HCT116 (cell line): ENCODE measurements around the gene CASKIN2. TPM values are rescaled to one million over a fixed set of nuclear protein-coding genes. Genes with fewer than 3 reads are reported as not detected.

Experiments
- ATAC-seq: fragments of 200-7000 bp; cut with Tn5 transposase; 2 replicates; pipeline ENCODE4 v1.9.1; 2020; ENCODE audit warnings: mild to moderate bottlenecking, moderate library complexity
- BruUV-seq: library from RNA; stranded (reverse); fragments of 400-500 nt; replicated peaks from 2 replicates; lab custom pipeline; 2021; lab: Mats Ljungman, UMichigan
- CTCF ChIA-PET: fragments of 300-600 bp; sonication (Branson Sonifier 250); formaldehyde crosslinking; loops from one replicate; lab custom pipeline; 2021; ENCODE audit warnings: antibody characterized with exemption; lab: Charles Lee
- POLR2A ChIA-PET: fragments of 300-600, 350-600 bp; sonication (Branson Sonifier 250); formaldehyde crosslinking; loops from one replicate; lab custom pipeline; 2021; ENCODE audit warnings: antibody characterized with exemption; lab: Charles Lee
- RAD21 ChIA-PET, 2 experiments: fragments of 300-600 bp; sonication (Branson Sonifier 250); formaldehyde crosslinking; loops; one replicate each; lab custom pipeline; 2023; ENCODE audit warnings: low total read pairs in 2 of 2; ENCODE audit not compliant: uncharacterized antibody in 2 of 2, unreplicated experiment in 2 of 2, low non-redundant PET in 1 of 2; lab: Charles Lee
- DNase-seq: peaks from one replicate; pipeline ENCODE4 v3.0.0-alpha.2; 2010; ENCODE audit warnings: low read depth, low spot score
- H2AFZ ChIP-seq: fragments of 200-600 bp; shearing (Covaris generic), sonication (generic); 2 replicates; pipeline ENCODE4 v1.6.1; 2017; ENCODE audit warnings: low read depth, mixed run types, mixed read lengths, antibody characterized with exemption, low read length; ENCODE audit not compliant: poor library complexity, severe bottlenecking
- H3K27ac ChIP-seq: 2 replicates; pipeline ENCODE4 v1.5.1; 2012; ENCODE audit warnings: low read depth, low read length
- H3K27me3 ChIP-seq: fragments of 200-600 bp; sonication (generic); 2 replicates; pipeline ENCODE4 v1.6.1; 2016; ENCODE audit warnings: mixed run types, low read length, mixed read lengths; ENCODE audit not compliant: insufficient read depth
- H3K36me3 ChIP-seq, 2 experiments: fragments of 200-500 bp in 1 of 2; fragments of 200-600 bp in 1 of 2; sonication (Bioruptor generic) in 1 of 2; sonication (generic) in 1 of 2; 2 replicates each; pipeline versions ENCODE4 v1.5.1 to v1.6.1; 2014 to 2016; ENCODE audit warnings: low read length in 2 of 2, inconsistent platforms in 1 of 2, mixed read lengths in 1 of 2, mixed run types in 1 of 2; ENCODE audit not compliant: insufficient read depth in 2 of 2, control insufficient read depth in 1 of 2
- H3K4me1 ChIP-seq, 2 experiments: fragments of 200-600 bp in 1 of 2; sonication (generic) in 1 of 2; 2 replicates each; pipeline versions ENCODE4 v1.5.1 to v1.6.1; 2012 to 2017; ENCODE audit warnings: low read length in 2 of 2, inconsistent platforms in 1 of 2, mild to moderate bottlenecking in 1 of 2, mixed read lengths in 1 of 2, mixed run types in 1 of 2, moderate library complexity in 1 of 2; ENCODE audit not compliant: insufficient read depth in 2 of 2, control insufficient read depth in 1 of 2
- H3K4me2 ChIP-seq: fragments of 200-600 bp; sonication (generic); 2 replicates; pipeline ENCODE4 v1.6.1; 2017; ENCODE audit warnings: mixed run types, low read length, mixed read lengths
- H3K4me3 ChIP-seq, 2 experiments: fragments of 200-600 bp in 1 of 2; sonication (generic) in 1 of 2; replicated peaks in 1 of 2; 2 replicates each; pipeline ENCODE4 v1.5.1; 2011 to 2016; ENCODE audit warnings: low read length in 2 of 2, control low read depth in 1 of 2, low read depth in 1 of 2, mild to moderate bottlenecking in 1 of 2, mixed read lengths in 1 of 2, mixed run types in 1 of 2
- H3K79me2 ChIP-seq: fragments of 200-600 bp; sonication (generic); 2 replicates; pipeline ENCODE4 v1.6.1; 2017; ENCODE audit warnings: mild to moderate bottlenecking, mixed run types, low read length, moderate library complexity, mixed read lengths; ENCODE audit not compliant: insufficient read depth
- H3K9ac ChIP-seq: fragments of 200-600 bp; sonication (generic); 2 replicates; pipeline ENCODE4 v1.6.1; 2016; ENCODE audit warnings: low read length, mixed read lengths
- H3K9me2 ChIP-seq: fragments of 200-600 bp; sonication (generic), shearing (Covaris generic); 2 replicates; pipeline ENCODE4 v1.6.1; 2017; ENCODE audit warnings: mixed run types, mild to moderate bottlenecking, moderate library complexity; ENCODE audit not compliant: insufficient read depth
- H3K9me3 ChIP-seq, 2 experiments: fragments of 200-500 bp in 1 of 2; fragments of 200-600 bp in 1 of 2; sonication (Bioruptor generic) in 1 of 2; sonication (generic) in 1 of 2; 2 replicates each; pipeline ENCODE4 v1.6.1; 2014 to 2017; ENCODE audit warnings: low read length in 2 of 2, mixed read lengths in 2 of 2, inconsistent platforms in 1 of 2, low read depth in 1 of 2, mild to moderate bottlenecking in 1 of 2, mixed run types in 1 of 2, moderate library complexity in 1 of 2; ENCODE audit not compliant: control insufficient read depth in 1 of 2, insufficient read depth in 1 of 2
- H4K20me1 ChIP-seq: fragments of 200-600 bp; sonication (generic), shearing (Covaris generic); 2 replicates; pipeline ENCODE4 v1.6.1; 2017; ENCODE audit warnings: mixed run types, mild to moderate bottlenecking, moderate library complexity; ENCODE audit not compliant: insufficient read depth
- CBX3 ChIP-seq: IDR thresholded peaks from 2 replicates; pipeline ENCODE4 v1.6.1; 2012; ENCODE audit warnings: low read depth
- CTCF ChIP-seq, 3 experiments: fragments of 200-600 bp in 1 of 3; sonication (generic) in 1 of 3; IDR thresholded peaks in 2 of 3; conservative IDR thresholded peaks in 1 of 3; 2 replicates each; pipeline ENCODE4 v1.5.1; 2012 to 2017; ENCODE audit warnings: low read depth in 2 of 3, low read length in 2 of 3, antibody characterized with exemption in 1 of 3, borderline replicate concordance in 1 of 3, control low read depth in 1 of 3, mild to moderate bottlenecking in 1 of 3, mixed read lengths in 1 of 3, mixed run types in 1 of 3, moderate library complexity in 1 of 3; ENCODE audit not compliant: insufficient read depth in 1 of 3
- ELF1 ChIP-seq: IDR thresholded peaks from 2 replicates; pipeline ENCODE4 v1.6.1; 2012; ENCODE audit warnings: low read depth, borderline replicate concordance
- EZH2phosphoT487 ChIP-seq: fragments of 200-600 bp; IDR thresholded peaks from 2 replicates; pipeline ENCODE4 v1.6.1; 2018; ENCODE audit warnings: antibody characterized with exemption, borderline replicate concordance
- FOSL1 ChIP-seq: IDR thresholded peaks from 2 replicates; pipeline ENCODE4 v1.6.1; 2012; ENCODE audit warnings: low read depth
- JUND ChIP-seq: IDR thresholded peaks from 2 replicates; pipeline ENCODE4 v1.6.1; 2012
- POLR2A ChIP-seq: IDR thresholded peaks from 2 replicates; pipeline ENCODE4 v1.7.0; 2011; ENCODE audit warnings: borderline replicate concordance; ENCODE audit not compliant: insufficient read depth, insufficient read length; ENCODE audit errors: extremely low read depth
- SIN3A ChIP-seq: IDR thresholded peaks from 2 replicates; pipeline ENCODE4 v1.6.1; 2012; ENCODE audit warnings: low read depth
- SP1 ChIP-seq: IDR thresholded peaks from 2 replicates; pipeline ENCODE4 v1.6.1; 2012; ENCODE audit warnings: low read depth
- SRF ChIP-seq: IDR thresholded peaks from 2 replicates; pipeline ENCODE4 v1.6.1; 2012; ENCODE audit warnings: low read depth
- YY1 ChIP-seq: IDR thresholded peaks from 2 replicates; pipeline ENCODE4 v1.6.1; 2011; ENCODE audit warnings: low read length, low read depth, moderate library complexity, mild to moderate bottlenecking; ENCODE audit not compliant: insufficient replicate concordance; ENCODE audit errors: extremely low read depth
- ZBTB33 ChIP-seq: IDR thresholded peaks from 2 replicates; pipeline ENCODE4 v1.6.1; 2011; ENCODE audit warnings: mild to moderate bottlenecking, low read length, moderate library complexity; ENCODE audit not compliant: insufficient replicate concordance; ENCODE audit errors: extremely low read depth
- ZFX ChIP-seq: fragments of 450-650 bp; IDR thresholded peaks from 2 replicates; pipeline ENCODE4 v1.6.1; 2017
- intact Hi-C: fragments of 100-400 bp; cut with micrococcal nuclease; formaldehyde crosslinking; loops from 2 replicates; pipeline ENCODE4 v1.10.0; 2022
- total RNA-seq: library from RNA; stranded (reverse); gene quantifications from one replicate; pipeline ENCODE4 v1.2.1, GENCODE V29; 2021; ENCODE audit not compliant: unreplicated experiment

CASKIN2 gene
- total RNA-seq, 1 experiment from 2014 or later, result 38.4 TPM

- POLR2A ChIA-PET, result no interaction called here
- Histone ChIP-seq H3K4me3 (no peak overlapping the region), H3K4me2 (no peak overlapping the region), H3K27me3 (no peaks in the 10 kb centered on the region), H3K27ac (no peak overlapping the region), H3K9ac (no peak overlapping the region), H3K9me2 (no peaks in the 10 kb centered on the region), H3K4me1 (peaks cover under 1 to 14% of the 10 kb centered on the region in 2 experiments; a peak in 2 of 4 replicates), H3K36me3 (peaks cover 14 to 28% of the 10 kb centered on the region in 2 experiments; a peak in 2 of 4 replicates), H4K20me1 (no peaks in the 10 kb centered on the region), H2AFZ (no peak overlapping the region), H3K79me2 (peaks cover 11% of the 10 kb centered on the region; the same call in 1 of the 2 replicates), H3K9me3 (no peaks in the 10 kb centered on the region)
- ATAC-seq, result no peak
- intact Hi-C loops, result no loop called here
- TF ChIP-seq YY1 (no peak), FOSL1 (no peak)
- no TSS peak for BruUV-seq
- DNase-seq, result no peak
- RAD21 ChIA-PET, result no interaction called here
- CTCF ChIA-PET, result interaction anchor here (1.2 kb wide), 1 partner anchor 95 kb away, joined by 4 read pairs; no protein-coding TSS in a partner anchor
These were observed 9.2 kb downstream of the CASKIN2 start for GRCh38 chr17:75506134-75506533.

GRCh38 chr17:75505640-75506039 lies 9.7 kb downstream of the CASKIN2 start:
- DNase-seq (no peak), ATAC-seq (no peak)
- H3K36me3 ChIP-seq, result peaks cover 15 to 30% of the 10 kb centered on the region in 2 experiments; a peak in 2 of 4 replicates
- no peak overlapping the region for H3K4me2 ChIP-seq
- H3K79me2 ChIP-seq, result peaks cover 7% of the 10 kb centered on the region; the same call in 1 of the 2 replicates
- H3K4me3 ChIP-seq, result no peak overlapping the region
- no peaks in the 10 kb centered on the region for H4K20me1 ChIP-seq
- ChIA-PET RAD21 (no interaction called here), POLR2A (no interaction called here), CTCF (interaction anchor here (0.5 to 1.3 kb wide), 3 partner anchors 11 to 96 kb away, joined by 3 to 4 read pairs (median 4); partner anchors contain the start of gene TSEN54)
- H3K9me3 ChIP-seq, result no peaks in the 10 kb centered on the region
- H3K9me2 ChIP-seq, result no peaks in the 10 kb centered on the region
- H3K4me1 ChIP-seq, result peaks cover 0 to 14% of the 10 kb centered on the region in 2 experiments; a peak in 1 of 4 replicates
- no peak overlapping the region for H3K27ac ChIP-seq
- no peak overlapping the region for H2AFZ ChIP-seq
- intact Hi-C loops, result no loop called here
- H3K27me3 ChIP-seq, result no peaks in the 10 kb centered on the region
- H3K9ac ChIP-seq, result no peak overlapping the region
- no TSS peak for BruUV-seq
- TF ChIP-seq YY1 (no peak), ZFX (no peak), CTCF (IDR thresholded peaks at IDR 0.05 in 2 of 3, conservative IDR thresholded peaks at IDR 0.05 in 1 of 3; ENCODE audit: borderline replicate concordance in 1 of 3, insufficient read depth in 1 of 3, low read depth in 2 of 3, low read length in 2 of 3) (no peak), SP1 (no peak), CBX3 (no peak), ZBTB33 (no peak), SRF (no peak), SIN3A (no peak), ELF1 (no peak), EZH2phosphoT487 (no peak), POLR2A (no peak), JUND (no peak)
